Parathyroid adenoma (tissue), 2 donors: ENCODE data around the gene PTGES2.

Experiments
- H2AFZ ChIP-seq: fragments of 300-600 bp; sonication (generic); one replicate; pipeline ENCODE4 v1.7.0; 2017; ENCODE audit warnings: antibody characterized with exemption, mild to moderate bottlenecking
- H3K27ac ChIP-seq: fragments of 300-600 bp; sonication (generic); one replicate; pipeline ENCODE4 v1.7.0; 2017
- H3K27me3 ChIP-seq: fragments of 300-600 bp; sonication (generic); one replicate; pipeline ENCODE4 v1.7.0; 2017; ENCODE audit warnings: low read length; ENCODE audit not compliant: control insufficient read depth, insufficient read depth
- H3K36me3 ChIP-seq: fragments of 300-600 bp; sonication (generic); one replicate; pipeline ENCODE4 v1.7.0; 2017; ENCODE audit warnings: low read length; ENCODE audit not compliant: control insufficient read depth, insufficient read depth
- H3K4me1 ChIP-seq: fragments of 300-600 bp; sonication (generic); one replicate; pipeline ENCODE4 v1.7.0; 2017; ENCODE audit warnings: control low read depth
- H3K4me2 ChIP-seq: fragments of 300-600 bp; sonication (generic); one replicate; pipeline ENCODE4 v1.7.0; 2017; ENCODE audit warnings: low read length
- H3K4me3 ChIP-seq: fragments of 300-600 bp; sonication (generic); one replicate; pipeline ENCODE4 v1.7.0; 2017; ENCODE audit warnings: low read depth, low read length
- H3K79me2 ChIP-seq: fragments of 300-600 bp; sonication (generic); one replicate; pipeline ENCODE4 v1.7.0; 2017; ENCODE audit warnings: control low read depth
- H3K9ac ChIP-seq: fragments of 300-600 bp; sonication (generic); one replicate; pipeline ENCODE4 v1.7.0; 2017; ENCODE audit warnings: mild to moderate bottlenecking
- H3K9me3 ChIP-seq: fragments of 300-600 bp; sonication (generic); one replicate; pipeline ENCODE4 v1.7.0; 2017; ENCODE audit warnings: low read length; ENCODE audit not compliant: control insufficient read depth
- TF ChIP-seq, protein P1 (sequence below): fragments of 300-600 bp; sonication (generic); IDR thresholded peaks from one replicate; pipeline ENCODE4 v1.7.0; 2017; ENCODE audit warnings: antibody characterized with exemption, mild to moderate bottlenecking
- donor health status: primary hyperparathyroidism.

Gene PTGES2

GRCh38 chr9:128146591-128147120 is 19.1 kb upstream of the PTGES2 start:
- H3K4me1 ChIP-seq, result no peaks in the 10 kb centered on the region
- no peaks in the 10 kb centered on the region for H3K79me2 ChIP-seq
- H3K9ac ChIP-seq, result no peak overlapping the region
- H2AFZ ChIP-seq, result no peak overlapping the region
- H3K27me3 ChIP-seq, result no peaks in the 10 kb centered on the region
- no peak overlapping the region for H3K4me3 ChIP-seq
- no peaks in the 10 kb centered on the region for H3K36me3 ChIP-seq
- no peaks in the 10 kb centered on the region for H3K9me3 ChIP-seq
- TF ChIP-seq, protein P1, sequence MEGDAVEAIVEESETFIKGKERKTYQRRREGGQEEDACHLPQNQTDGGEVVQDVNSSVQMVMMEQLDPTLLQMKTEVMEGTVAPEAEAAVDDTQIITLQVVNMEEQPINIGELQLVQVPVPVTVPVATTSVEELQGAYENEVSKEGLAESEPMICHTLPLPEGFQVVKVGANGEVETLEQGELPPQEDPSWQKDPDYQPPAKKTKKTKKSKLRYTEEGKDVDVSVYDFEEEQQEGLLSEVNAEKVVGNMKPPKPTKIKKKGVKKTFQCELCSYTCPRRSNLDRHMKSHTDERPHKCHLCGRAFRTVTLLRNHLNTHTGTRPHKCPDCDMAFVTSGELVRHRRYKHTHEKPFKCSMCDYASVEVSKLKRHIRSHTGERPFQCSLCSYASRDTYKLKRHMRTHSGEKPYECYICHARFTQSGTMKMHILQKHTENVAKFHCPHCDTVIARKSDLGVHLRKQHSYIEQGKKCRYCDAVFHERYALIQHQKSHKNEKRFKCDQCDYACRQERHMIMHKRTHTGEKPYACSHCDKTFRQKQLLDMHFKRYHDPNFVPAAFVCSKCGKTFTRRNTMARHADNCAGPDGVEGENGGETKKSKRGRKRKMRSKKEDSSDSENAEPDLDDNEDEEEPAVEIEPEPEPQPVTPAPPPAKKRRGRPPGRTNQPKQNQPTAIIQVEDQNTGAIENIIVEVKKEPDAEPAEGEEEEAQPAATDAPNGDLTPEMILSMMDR, result no peak
- H3K27ac ChIP-seq, result no peak overlapping the region
- H3K4me2 ChIP-seq, result no peak overlapping the region

GRCh38 chr9:128145951-128146351 is 18.4 kb upstream of the PTGES2 start:
- Histone ChIP-seq H3K4me1 (no peaks in the 10 kb centered on the region), H3K79me2 (no peaks in the 10 kb centered on the region)

DNA sequence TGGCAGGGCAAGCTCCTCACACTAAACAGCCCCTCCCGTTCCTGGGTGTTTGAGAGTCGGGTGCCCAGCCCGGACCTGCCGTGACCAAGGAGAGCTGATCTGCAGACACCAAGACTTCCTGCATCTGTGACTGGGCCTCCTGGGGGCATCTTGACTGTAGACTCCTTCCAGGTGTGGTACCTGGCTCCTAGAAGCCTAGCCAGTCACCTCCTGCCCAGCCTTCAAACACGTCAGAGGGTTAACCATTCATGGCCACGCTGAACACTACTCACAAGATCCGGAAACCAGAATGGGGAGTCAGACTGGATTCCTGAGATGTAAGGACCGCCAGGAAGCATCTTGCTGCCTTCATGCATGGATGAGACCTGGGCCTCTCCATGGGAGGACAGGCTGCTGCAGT is 18.0 kb upstream of the PTGES2 start:
- TF ChIP-seq, protein P1, result no peak
- Histone ChIP-seq H3K36me3 (no peaks in the 10 kb centered on the region), H2AFZ (no peak overlapping the region), H3K4me1 (no peaks in the 10 kb centered on the region), H3K27ac (no peak overlapping the region), H3K79me2 (no peaks in the 10 kb centered on the region), H3K4me2 (no peak overlapping the region), H3K27me3 (no peaks in the 10 kb centered on the region), H3K4me3 (no peak overlapping the region), H3K9me3 (no peaks in the 10 kb centered on the region), H3K9ac (no peak overlapping the region)

More at GRCh38 chr9:128145951-128146351, 18.4 kb upstream of the PTGES2 start:
- Histone ChIP-seq H3K9me3 (no peaks in the 10 kb centered on the region), H3K4me2 (no peak overlapping the region), H3K27me3 (no peaks in the 10 kb centered on the region), H3K9ac (no peak overlapping the region), H3K36me3 (no peaks in the 10 kb centered on the region), H3K27ac (no peak overlapping the region), H3K4me3 (no peak overlapping the region), H2AFZ (no peak overlapping the region)
- TF ChIP-seq, protein P1, result no peak

DNA sequence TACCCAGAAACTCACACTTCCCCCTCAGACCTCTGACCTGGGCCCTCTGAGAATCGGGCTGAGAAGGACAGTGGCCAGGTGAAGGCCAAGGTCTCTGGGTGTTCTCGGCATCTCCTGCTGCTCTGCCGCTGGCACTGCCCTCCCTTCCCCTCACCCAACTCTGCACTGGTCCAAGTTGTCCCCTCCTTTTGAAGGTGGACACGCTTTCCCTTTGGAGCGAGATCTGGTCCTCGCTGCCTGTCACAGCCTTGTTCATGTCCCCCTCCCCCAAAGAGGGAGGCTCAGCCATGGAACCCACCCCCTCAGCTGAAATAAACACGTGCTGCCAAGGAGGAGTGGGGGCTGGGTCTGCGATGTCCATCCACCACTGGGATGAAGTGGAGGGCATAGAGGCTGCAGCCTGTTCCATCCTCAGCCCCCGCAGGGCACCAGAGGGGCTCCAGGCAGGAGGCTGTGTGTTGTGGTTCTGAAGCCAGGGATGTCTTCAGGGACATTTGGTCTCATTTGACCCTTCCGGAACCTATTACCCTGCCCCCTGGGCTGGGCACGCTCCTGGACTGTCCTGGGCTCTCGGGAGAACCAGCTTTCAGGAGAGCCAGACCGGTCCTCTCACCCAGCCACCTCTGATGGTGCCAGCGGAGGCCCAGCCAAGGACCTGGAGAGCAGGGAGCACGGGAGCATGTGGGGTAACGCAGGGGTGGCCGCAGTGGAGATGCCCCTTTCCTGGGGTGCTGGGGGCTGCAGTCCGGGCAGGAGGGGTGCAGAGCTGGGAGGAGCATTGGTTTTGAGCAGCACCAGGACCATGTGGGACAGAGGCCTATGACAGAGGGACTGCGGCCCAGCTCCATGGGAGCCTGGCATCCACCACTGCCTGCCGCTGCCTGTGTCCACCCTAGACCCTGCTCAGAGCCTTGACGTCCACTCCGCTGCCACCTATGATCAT is 17.0 kb upstream of the PTGES2 start:
- Histone ChIP-seq H3K4me3 (no peak overlapping the region), H3K27me3 (no peaks in the 10 kb centered on the region), H3K79me2 (no peaks in the 10 kb centered on the region), H3K4me2 (no peak overlapping the region), H3K27ac (no peak overlapping the region), H3K36me3 (no peaks in the 10 kb centered on the region), H3K9me3 (no peaks in the 10 kb centered on the region), H2AFZ (no peak overlapping the region), H3K4me1 (no peaks in the 10 kb centered on the region), H3K9ac (no peak overlapping the region)
- TF ChIP-seq, protein P1, result no peak
